IMR-90 (cell line): ENCODE measurements around the gene MOV10L1.

Experiments
- CEBPB ChIP-seq: IDR thresholded peaks from 2 replicates; pipeline ENCODE4 v1.6.1; 2012; ENCODE audit warnings: low read depth, low read length, improper control_type of control experiment
- CHD1 ChIP-seq: IDR thresholded peaks from 2 replicates; pipeline ENCODE4 v1.6.1; 2012; ENCODE audit warnings: low read depth, low read length, improper control_type of control experiment
- CTCF ChIP-seq: conservative IDR thresholded peaks from 2 replicates; pipeline ENCODE4 v1.5.1; 2012; ENCODE audit warnings: mild to moderate bottlenecking, low read depth, low read length, improper control_type of control experiment
- FOS ChIP-seq: fragments of 150-350 bp; IDR thresholded peaks from 2 replicates; pipeline ENCODE4 v1.6.1; 2016; ENCODE audit warnings: low read depth, low read length
- MAFK ChIP-seq: IDR thresholded peaks from 2 replicates; pipeline ENCODE4 v1.6.1; 2012; ENCODE audit warnings: low read depth, low read length, improper control_type of control experiment
- MAZ ChIP-seq: IDR thresholded peaks from 2 replicates; pipeline ENCODE4 v1.6.1; 2012; ENCODE audit warnings: low read depth, mild to moderate bottlenecking, low read length, improper control_type of control experiment, moderate library complexity, borderline replicate concordance
- MXI1 ChIP-seq: IDR thresholded peaks from 2 replicates; pipeline ENCODE4 v1.6.1; 2012; ENCODE audit warnings: low read depth, mild to moderate bottlenecking, low read length, moderate library complexity, borderline replicate concordance
- NFE2L2 ChIP-seq: fragments of 150-350 bp; IDR thresholded peaks from 2 replicates; pipeline ENCODE4 v1.6.1; 2016; ENCODE audit warnings: low read depth, mild to moderate bottlenecking, low read length
- POLR2A ChIP-seq: IDR thresholded peaks from 2 replicates; pipeline ENCODE4 v1.6.1; 2012; ENCODE audit warnings: mild to moderate bottlenecking, low read depth, low read length
- RAD21 ChIP-seq: IDR thresholded peaks from 2 replicates; pipeline ENCODE4 v1.6.1; 2012; ENCODE audit warnings: low read length, improper control_type of control experiment
- RCOR1 ChIP-seq: IDR thresholded peaks from 2 replicates; pipeline ENCODE4 v1.6.1; 2012; ENCODE audit warnings: mild to moderate bottlenecking, low read length, improper control_type of control experiment; ENCODE audit not compliant: insufficient replicate concordance
- RFX5 ChIP-seq: IDR thresholded peaks from 2 replicates; pipeline ENCODE4 v1.8.0; 2012; ENCODE audit warnings: low read depth, mild to moderate bottlenecking, low read length, moderate library complexity
- SMC3 ChIP-seq: fragments of 150-350 bp; IDR thresholded peaks from 2 replicates; pipeline ENCODE4 v1.6.1; 2016; ENCODE audit warnings: low read depth, mild to moderate bottlenecking, antibody characterized with exemption, low read length, moderate library complexity
- USF2 ChIP-seq: fragments of 150-350 bp; IDR thresholded peaks from 2 replicates; pipeline ENCODE4 v1.6.1; 2017; ENCODE audit warnings: mild to moderate bottlenecking, antibody characterized with exemption, low read length, low read depth

GRCh38 chr22:50076646-50077535 lies 12.9 kb upstream of the MOV10L1 start:
- TF ChIP-seq CTCF (no peak), NFE2L2 (no peak), USF2 (no peak), POLR2A (no peak), SMC3 (no peak), RFX5 (no peak), CEBPB (no peak), MXI1 (no peak), FOS (no peak), RCOR1 (no peak), MAZ (no peak), MAFK (no peak), CHD1 (no peak), RAD21 (no peak)
